SK-N-SH (cell line): ENCODE measurements around the gene SERF2.

Source experiments
- TF ChIP-seq, protein P1 (sequence below): fragments of 200-600 bp; sonication (generic); IDR thresholded peaks from 2 replicates; pipeline ENCODE4 v1.6.1; 2017; ENCODE audit warnings: antibody characterized with exemption, mild to moderate bottlenecking, moderate library complexity
- TF ChIP-seq, protein P2 (sequence below): fragments of 150-350 bp; IDR thresholded peaks from 2 replicates; pipeline ENCODE4 v1.6.1; 2017; ENCODE audit warnings: antibody characterized with exemption, low read length, low read depth, borderline replicate concordance

DNA sequence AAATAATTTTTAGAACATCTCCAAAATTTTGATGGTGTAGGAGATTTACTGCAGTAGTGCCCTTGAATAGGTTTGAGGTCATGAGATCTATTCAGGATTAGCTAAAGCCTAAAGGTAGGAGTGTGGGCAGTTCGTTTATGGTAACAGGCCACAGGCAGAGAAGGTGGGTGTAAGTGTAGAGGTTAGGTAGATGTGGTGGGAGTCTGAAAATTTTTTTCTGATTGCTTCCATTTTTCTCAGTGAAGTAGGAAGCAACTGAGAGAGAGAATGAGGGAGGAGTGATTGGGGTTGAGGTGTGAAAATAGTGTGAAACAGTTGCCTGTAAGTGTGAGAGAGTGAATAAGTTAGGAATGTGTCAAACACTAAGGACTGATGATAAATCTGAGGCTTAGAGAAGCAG, 13.1 kb upstream of the SERF2 start:
- TF ChIP-seq, protein P1, sequence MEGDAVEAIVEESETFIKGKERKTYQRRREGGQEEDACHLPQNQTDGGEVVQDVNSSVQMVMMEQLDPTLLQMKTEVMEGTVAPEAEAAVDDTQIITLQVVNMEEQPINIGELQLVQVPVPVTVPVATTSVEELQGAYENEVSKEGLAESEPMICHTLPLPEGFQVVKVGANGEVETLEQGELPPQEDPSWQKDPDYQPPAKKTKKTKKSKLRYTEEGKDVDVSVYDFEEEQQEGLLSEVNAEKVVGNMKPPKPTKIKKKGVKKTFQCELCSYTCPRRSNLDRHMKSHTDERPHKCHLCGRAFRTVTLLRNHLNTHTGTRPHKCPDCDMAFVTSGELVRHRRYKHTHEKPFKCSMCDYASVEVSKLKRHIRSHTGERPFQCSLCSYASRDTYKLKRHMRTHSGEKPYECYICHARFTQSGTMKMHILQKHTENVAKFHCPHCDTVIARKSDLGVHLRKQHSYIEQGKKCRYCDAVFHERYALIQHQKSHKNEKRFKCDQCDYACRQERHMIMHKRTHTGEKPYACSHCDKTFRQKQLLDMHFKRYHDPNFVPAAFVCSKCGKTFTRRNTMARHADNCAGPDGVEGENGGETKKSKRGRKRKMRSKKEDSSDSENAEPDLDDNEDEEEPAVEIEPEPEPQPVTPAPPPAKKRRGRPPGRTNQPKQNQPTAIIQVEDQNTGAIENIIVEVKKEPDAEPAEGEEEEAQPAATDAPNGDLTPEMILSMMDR: no peak
- TF ChIP-seq, protein P2, sequence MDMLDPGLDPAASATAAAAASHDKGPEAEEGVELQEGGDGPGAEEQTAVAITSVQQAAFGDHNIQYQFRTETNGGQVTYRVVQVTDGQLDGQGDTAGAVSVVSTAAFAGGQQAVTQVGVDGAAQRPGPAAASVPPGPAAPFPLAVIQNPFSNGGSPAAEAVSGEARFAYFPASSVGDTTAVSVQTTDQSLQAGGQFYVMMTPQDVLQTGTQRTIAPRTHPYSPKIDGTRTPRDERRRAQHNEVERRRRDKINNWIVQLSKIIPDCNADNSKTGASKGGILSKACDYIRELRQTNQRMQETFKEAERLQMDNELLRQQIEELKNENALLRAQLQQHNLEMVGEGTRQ: no peak
